Loucy (cell line): ENCODE data around the gene RAB44.

Experiments
- CTCF ChIP-seq: fragments of 200-600 bp; sonication (generic); conservative IDR thresholded peaks from 2 replicates; pipeline ENCODE4 v1.5.1; 2014; ENCODE audit warnings: mild to moderate bottlenecking, antibody characterized with exemption, low read length
- EZH2phosphoT487 ChIP-seq: fragments of 200-600 bp; IDR thresholded peaks from 2 replicates; pipeline ENCODE4 v1.6.1; 2018; ENCODE audit warnings: antibody characterized with exemption, mild to moderate bottlenecking, moderate library complexity, borderline replicate concordance

GRCh38 chr6:36745283-36745682 lies 47.7 kb downstream of the RAB44 start:
- TF ChIP-seq CTCF (no peak), EZH2phosphoT487 (no peak)
